IPS-15b (cell line): Measurements from ENCODE around the gene PLA2G4E.

Experiments used
- H3K27me3 ChIP-seq: one replicate; pipeline ENCODE4 v1.6.1; 2013; ENCODE audit warnings: low read length; ENCODE audit not compliant: control insufficient read depth, insufficient read depth
- H3K36me3 ChIP-seq: one replicate; pipeline ENCODE4 v1.6.1; 2013; ENCODE audit warnings: low read length; ENCODE audit not compliant: control insufficient read depth, insufficient read depth
- H3K4me1 ChIP-seq: one replicate; pipeline ENCODE4 v1.6.1; 2013; ENCODE audit warnings: mild to moderate bottlenecking, low read length; ENCODE audit not compliant: control insufficient read depth, insufficient read depth
- H3K4me3 ChIP-seq: one replicate; pipeline ENCODE4 v1.5.1; 2013; ENCODE audit warnings: low read depth, low read length
- H3K9ac ChIP-seq: one replicate; pipeline ENCODE4 v1.6.1; 2013; ENCODE audit warnings: low read depth, mild to moderate bottlenecking, low read length
- H3K9me3 ChIP-seq: one replicate; pipeline ENCODE4 v1.6.1; 2013; ENCODE audit warnings: mild to moderate bottlenecking, low read length; ENCODE audit not compliant: control insufficient read depth, insufficient read depth

PLA2G4E gene, protein sequence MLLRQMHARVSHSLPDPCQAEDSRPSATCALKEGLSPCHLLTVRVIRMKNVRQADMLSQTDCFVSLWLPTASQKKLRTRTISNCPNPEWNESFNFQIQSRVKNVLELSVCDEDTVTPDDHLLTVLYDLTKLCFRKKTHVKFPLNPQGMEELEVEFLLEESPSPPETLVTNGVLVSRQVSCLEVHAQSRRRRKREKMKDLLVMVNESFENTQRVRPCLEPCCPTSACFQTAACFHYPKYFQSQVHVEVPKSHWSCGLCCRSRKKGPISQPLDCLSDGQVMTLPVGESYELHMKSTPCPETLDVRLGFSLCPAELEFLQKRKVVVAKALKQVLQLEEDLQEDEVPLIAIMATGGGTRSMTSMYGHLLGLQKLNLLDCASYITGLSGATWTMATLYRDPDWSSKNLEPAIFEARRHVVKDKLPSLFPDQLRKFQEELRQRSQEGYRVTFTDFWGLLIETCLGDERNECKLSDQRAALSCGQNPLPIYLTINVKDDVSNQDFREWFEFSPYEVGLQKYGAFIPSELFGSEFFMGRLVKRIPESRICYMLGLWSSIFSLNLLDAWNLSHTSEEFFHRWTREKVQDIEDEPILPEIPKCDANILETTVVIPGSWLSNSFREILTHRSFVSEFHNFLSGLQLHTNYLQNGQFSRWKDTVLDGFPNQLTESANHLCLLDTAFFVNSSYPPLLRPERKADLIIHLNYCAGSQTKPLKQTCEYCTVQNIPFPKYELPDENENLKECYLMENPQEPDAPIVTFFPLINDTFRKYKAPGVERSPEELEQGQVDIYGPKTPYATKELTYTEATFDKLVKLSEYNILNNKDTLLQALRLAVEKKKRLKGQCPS

DNA sequence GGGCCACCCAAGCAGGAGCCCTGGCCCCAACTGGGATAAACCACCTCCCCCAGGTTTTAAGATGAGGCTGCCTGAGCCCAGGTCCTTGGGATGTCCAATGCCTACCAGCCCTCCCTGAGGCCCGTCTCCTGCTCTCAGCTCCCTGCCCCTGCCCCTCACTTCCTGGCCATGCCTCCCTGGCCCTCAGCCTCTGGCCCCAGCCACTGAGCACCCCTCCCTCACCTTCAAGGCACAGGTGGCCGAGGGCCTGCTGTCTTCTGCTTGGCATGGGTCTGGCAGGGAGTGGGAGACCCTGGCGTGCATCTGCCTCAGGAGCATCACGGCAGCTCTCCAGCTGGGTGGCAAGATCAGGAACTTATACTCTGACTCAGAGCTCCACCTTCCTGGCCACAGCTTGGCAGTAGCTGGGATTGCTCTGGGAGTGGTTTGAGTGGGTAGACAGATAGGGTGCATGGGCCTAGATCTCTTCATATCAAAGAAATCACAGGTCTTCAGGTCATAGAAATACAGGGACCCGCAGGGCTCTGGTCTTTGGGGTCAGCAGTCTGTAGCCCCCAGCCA, at the start of gene PLA2G4E:
TSS of gene PLA2G4E (minus strand) at position 330 of the 561 bp plus-strand sequence. CDS start at position 318, 12 bp downstream.
- Histone ChIP-seq H3K4me3 (no peak within 1 kb of the TSS), H3K9me3 (peaks cover 20% of the 10 kb centered on the region), H3K9ac (no peak within 1 kb of the TSS), H3K36me3 (peaks cover 4% of the 10 kb centered on the region), H3K4me1 (no peaks in the 10 kb centered on the region), H3K27me3 (no peaks in the 10 kb centered on the region)

DNA sequence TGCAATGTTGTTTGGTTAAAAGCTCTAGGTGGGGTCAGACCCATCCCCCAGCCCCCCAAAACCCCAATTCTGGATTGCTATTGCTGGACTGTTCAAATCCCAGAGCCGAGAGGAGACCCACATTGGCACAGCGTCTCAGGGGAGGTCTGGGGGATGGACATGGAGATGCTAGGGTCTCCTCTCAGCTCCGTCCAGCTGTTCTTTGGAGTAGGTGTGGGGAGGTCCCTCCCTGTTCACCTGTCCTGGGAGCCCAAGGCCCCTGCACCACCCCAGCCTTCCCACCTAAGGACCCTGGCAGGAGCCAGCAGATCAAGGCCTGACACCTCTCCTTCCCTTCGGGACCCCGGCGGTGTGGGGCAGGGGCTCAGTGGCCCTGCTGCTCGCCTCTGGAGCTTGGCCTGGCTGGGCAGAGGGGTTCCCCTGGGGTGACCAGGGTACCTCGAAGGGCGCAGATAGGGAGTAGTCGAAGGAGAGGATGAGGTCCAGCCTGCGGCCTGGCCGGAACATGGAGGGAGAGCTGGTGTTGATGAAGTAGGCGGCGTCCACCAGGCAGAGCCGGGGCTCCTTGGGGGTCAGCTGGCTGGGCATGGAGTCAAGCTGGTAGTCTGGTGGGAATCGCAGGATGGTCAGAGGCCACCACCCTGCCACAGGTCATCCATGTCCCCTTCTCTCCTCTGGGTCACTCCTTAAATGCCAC, 49.6 kb upstream of the PLA2G4E start:
- Histone ChIP-seq H3K9me3 (no peaks in the 10 kb centered on the region), H3K4me1 (no peaks in the 10 kb centered on the region), H3K36me3 (no peaks in the 10 kb centered on the region), H3K4me3 (no peak overlapping the region), H3K27me3 (no peaks in the 10 kb centered on the region), H3K9ac (no peak overlapping the region)

DNA sequence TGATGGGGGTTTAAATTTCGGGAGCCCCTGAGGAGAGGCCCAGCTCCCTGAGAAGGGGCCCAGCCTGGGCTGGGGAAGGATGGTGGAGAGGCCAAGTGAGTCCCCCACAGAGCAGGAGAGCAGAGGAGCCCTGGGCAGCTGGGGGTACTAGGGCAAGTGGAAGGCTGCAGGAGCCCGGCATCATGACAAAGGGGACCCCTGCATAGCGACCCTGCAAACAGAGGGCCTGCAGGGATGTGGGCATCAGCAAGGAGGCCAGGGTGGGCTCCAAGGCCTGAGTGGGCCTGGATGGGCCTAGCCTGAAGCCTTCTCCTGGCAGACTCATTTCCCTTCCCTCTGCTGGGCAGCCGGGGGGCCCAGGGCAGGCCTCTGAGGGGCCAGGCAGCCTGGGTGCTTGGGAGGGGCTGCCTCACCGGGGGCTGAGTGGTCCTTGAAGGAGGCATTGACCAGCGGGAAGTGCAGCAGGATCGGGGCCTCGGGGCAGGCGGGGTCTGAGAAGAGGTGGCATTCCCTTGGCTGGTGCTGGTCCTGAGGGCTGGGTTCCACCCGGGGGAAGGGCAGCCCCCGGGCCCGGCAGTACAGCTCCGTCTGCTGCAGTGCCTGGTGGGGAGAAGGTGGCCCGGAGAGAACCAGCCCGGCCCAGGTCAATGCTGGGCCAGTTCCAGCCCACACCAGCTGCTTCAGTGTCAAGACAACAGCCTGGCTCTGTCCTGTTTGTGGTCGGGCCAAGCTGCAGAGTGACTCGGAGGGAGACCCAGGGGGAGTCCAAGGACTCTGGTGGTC, 48.8 kb upstream of the PLA2G4E start:
- H3K9ac ChIP-seq, result no peak overlapping the region
- H3K27me3 ChIP-seq, result no peaks in the 10 kb centered on the region
- no peaks in the 10 kb centered on the region for H3K9me3 ChIP-seq
- no peaks in the 10 kb centered on the region for H3K36me3 ChIP-seq
- H3K4me3 ChIP-seq, result no peak overlapping the region
- no peaks in the 10 kb centered on the region for H3K4me1 ChIP-seq

DNA sequence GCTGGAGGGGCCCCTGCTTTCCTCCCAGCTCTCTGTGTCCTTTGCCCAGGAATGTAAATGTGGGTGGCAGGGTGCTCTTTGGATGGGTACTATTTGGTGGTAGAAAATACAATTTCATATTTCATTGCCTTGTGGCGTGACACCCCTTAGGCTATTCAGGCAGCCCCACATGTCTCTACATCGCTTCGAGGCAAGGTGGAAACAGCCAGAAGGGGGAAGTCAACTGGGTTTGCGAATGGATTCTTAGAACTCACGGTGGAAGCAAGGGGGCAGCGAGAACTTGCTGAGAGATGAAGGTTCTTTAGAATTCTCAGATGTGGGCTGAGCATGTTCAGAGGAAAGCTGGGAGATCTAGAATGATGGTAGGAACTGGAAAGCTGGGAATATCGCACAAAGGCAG, 48.2 kb upstream of the PLA2G4E start:
- Histone ChIP-seq H3K4me1 (no peaks in the 10 kb centered on the region), H3K9ac (no peak overlapping the region), H3K27me3 (no peaks in the 10 kb centered on the region)

DNA sequence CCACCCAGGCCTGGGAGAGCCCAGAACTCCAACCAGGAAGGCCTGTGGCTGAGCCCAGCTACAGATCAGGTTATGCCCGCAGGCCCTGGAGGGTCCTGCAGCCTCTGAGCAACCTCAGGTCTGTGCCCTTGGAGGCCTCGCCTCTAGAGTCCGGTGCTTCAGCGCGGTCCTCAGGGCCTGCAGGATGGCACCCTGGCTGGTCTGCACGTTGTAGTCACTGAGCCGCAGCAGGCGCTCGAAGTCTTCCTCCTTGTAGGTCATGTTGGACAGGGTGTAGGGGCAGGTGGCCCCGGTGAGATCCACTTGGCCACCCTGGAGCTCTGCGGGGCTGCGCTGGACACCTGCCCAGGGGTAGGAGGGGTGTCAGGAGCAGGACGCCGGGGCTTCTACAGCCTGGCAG, 47.8 kb upstream of the PLA2G4E start:
- no peaks in the 10 kb centered on the region for H3K36me3 ChIP-seq
- H3K9me3 ChIP-seq, result no peaks in the 10 kb centered on the region
- no peak overlapping the region for H3K9ac ChIP-seq
- H3K4me3 ChIP-seq, result no peak overlapping the region
- H3K27me3 ChIP-seq, result no peaks in the 10 kb centered on the region
- H3K4me1 ChIP-seq, result no peaks in the 10 kb centered on the region

More for the DNA sequence above, 48.2 kb upstream of the PLA2G4E start:
- Histone ChIP-seq H3K9me3 (no peaks in the 10 kb centered on the region), H3K36me3 (no peaks in the 10 kb centered on the region), H3K4me3 (no peak overlapping the region)

DNA sequence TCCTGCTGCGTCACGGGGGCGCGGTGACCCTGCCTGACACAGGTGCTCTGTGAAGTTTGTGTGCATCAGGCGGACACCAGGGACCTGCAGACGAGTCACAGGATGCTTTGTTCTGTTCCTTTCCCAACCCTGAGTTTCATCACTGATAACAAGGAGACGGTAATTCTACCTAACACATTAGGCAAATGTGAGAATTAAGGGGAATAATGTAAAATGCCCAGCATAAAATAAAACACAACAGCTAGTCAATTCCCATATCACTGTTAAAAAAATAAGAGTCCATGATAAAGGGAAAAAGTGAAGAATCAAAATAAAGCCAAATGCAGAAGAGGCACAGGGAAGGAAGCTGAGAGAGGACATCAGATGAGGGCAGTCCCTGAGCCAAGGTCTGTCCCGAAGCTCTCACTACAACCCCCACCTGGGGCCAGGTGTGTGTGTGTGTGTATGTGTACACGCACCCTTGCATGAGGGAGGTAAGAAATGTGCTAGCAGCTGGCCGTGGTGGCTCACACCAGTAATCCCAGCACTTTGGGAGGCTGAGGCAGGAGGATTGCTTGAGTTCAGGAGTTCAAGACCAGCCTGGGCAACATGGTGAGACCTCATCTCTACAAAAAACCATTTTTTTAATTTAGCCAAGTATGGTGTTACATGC, 46.0 kb upstream of the PLA2G4E start:
- H3K4me1 ChIP-seq, result no peaks in the 10 kb centered on the region
- H3K27me3 ChIP-seq, result no peaks in the 10 kb centered on the region
- no peaks in the 10 kb centered on the region for H3K9me3 ChIP-seq
- H3K9ac ChIP-seq, result no peak overlapping the region
- H3K36me3 ChIP-seq, result no peaks in the 10 kb centered on the region
- no peak overlapping the region for H3K4me3 ChIP-seq

DNA sequence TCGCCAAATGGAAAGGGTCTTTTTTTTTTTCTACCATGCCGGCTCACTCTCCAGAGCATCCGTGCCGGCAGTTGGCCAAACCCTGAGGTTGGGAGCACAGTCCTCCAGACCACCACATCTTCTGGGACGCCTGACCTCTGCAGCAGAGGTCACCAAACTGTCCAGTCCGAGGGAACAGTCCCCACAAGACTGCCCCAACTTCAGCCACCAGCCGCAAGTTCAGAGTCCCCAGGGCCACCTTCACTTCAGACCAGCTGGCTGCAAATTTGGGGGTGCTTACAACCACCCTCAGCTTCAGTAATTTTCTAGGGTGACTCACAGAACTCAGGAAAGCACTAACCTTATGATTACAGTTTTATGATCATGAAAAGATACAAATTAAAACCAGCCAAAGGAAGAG, 44.6 kb upstream of the PLA2G4E start:
- Histone ChIP-seq H3K4me3 (no peak overlapping the region), H3K9ac (no peak overlapping the region), H3K9me3 (no peaks in the 10 kb centered on the region), H3K36me3 (no peaks in the 10 kb centered on the region), H3K4me1 (no peaks in the 10 kb centered on the region), H3K27me3 (no peaks in the 10 kb centered on the region)

DNA sequence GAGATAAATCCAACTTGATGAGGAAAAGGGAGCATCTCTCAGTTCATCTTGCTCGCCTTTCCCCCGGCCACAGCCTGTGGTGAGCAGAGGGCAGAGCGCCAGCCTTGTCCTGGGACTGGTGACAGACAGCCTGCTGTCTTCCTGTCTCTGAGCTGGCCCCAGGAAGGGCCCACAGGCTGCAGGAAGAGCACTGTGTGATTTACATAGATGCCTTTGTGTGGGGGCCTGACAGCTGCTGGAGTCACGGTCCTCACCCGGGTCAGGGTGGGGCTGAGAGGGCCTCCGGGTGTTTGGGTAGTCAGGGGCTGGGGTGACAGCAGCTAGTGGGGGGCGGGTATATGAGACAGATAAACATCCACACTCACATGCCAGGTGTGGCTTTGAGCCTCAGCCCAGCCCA, 44.2 kb upstream of the PLA2G4E start:
- no peaks in the 10 kb centered on the region for H3K9me3 ChIP-seq
- no peak overlapping the region for H3K9ac ChIP-seq
- no peak overlapping the region for H3K4me3 ChIP-seq
- H3K36me3 ChIP-seq, result no peaks in the 10 kb centered on the region
- no peaks in the 10 kb centered on the region for H3K27me3 ChIP-seq
- H3K4me1 ChIP-seq, result no peaks in the 10 kb centered on the region

DNA sequence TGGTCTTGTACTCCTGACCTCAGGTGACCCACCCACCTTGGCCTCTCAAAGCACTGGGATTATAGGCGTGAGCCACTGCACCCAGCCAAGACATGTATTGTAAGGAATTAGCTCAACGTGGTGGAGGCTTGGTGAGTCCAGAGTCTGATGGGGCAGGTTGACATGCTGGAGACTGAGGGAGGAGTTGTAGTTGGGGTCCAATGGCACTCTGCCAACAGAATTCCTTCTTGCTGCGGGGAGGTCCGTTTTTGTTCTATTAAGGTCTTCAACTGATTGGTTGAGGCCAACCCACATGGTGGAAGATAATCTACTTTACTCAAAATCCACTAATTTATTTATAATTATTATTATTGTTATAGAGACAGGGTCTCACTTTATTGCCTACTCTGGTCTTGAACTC, 43.4 kb upstream of the PLA2G4E start:
- Histone ChIP-seq H3K9ac (no peak overlapping the region), H3K4me1 (no peaks in the 10 kb centered on the region), H3K36me3 (no peaks in the 10 kb centered on the region), H3K4me3 (no peak overlapping the region), H3K9me3 (no peaks in the 10 kb centered on the region), H3K27me3 (no peaks in the 10 kb centered on the region)

DNA sequence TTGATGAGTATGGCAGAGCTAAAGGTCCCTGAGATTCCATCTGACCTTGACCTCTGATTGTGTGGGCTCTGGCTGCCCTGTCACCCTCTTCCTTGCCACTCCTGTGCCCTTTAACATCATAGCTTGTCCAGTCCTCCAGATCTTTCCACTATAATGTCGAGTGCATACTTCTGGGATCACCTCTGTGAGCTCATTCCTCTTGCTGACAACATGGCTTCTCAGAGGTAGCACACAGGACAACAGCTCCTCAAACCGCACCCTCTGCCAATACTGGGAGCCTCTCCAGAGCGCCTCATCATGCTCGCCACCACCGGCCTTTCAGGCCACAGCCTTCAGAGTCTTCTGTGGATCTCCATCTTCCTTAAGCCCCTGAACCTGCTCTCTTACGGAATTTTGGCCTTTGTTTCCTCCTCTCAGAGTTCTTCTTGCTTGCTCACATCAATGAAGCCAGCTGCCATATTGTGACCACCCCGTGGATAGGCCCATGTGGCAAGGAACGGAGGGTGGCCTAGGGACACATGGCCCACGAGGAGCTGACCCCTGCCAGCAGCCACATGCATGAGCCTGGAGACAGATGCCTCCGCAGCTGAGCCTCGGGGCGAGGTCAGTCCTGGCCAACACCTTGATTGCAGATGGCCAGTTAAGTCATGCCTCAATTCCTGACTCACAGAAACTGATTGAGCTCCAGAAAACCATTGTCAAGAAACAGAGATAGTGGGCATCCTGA, 42.4 kb upstream of the PLA2G4E start:
- Histone ChIP-seq H3K36me3 (no peaks in the 10 kb centered on the region), H3K4me3 (no peak overlapping the region), H3K9ac (no peak overlapping the region), H3K27me3 (no peaks in the 10 kb centered on the region), H3K4me1 (no peaks in the 10 kb centered on the region), H3K9me3 (no peaks in the 10 kb centered on the region)
